Pancreas (tissue), 10 donors: ENCODE results near the gene SPATA13. TPM values are rescaled to one million over a fixed set of nuclear protein-coding genes. Genes with fewer than 3 reads are reported as not detected.

ENCODE experiments used
- ATAC-seq, 4 donors: fragments of 200-7000 bp; cut with Tn5 transposase; one replicate each; pipeline versions ENCODE4 v1.8.0 to v1.9.1; 2020; ENCODE audit warnings: mild to moderate bottlenecking in 4 of 4, moderate library complexity in 4 of 4
- DNase-seq, 6 donors: peaks; one replicate each; pipeline ENCODE4 v3.0.0-alpha.2; 2020
- FAIRE-seq: peaks from 2 replicates; lab custom pipeline; 2012; peaks lifted over from hg19 to GRCh38; lab: Jason Lieb, UNC
- H3K27ac ChIP-seq, 4 donors: fragments of 200-600 bp; sonication (generic); 1 replicate in 3 of 4; 2 replicates in 1 of 4; pipeline versions ENCODE4 v1.5.0 to v1.8.0; 2020
- H3K27me3 ChIP-seq, 4 donors: fragments of 200-600 bp; one replicate each; pipeline ENCODE4 v1.8.0; 2021
- H3K36me3 ChIP-seq, 3 donors: fragments of 200-600 bp; sonication (generic) in 1 of 3; one replicate each; pipeline versions ENCODE4 v1.5.0 to v1.8.0; 2020 to 2021
- H3K4me1 ChIP-seq, 3 donors: fragments of 200-600 bp; one replicate each; pipeline ENCODE4 v1.8.0; 2021
- H3K4me3 ChIP-seq, 4 donors: fragments of 200-600 bp; sonication (generic) in 2 of 4; one replicate each; pipeline versions ENCODE4 v1.5.0 to v1.8.0; 2020 to 2021
- H3K9me3 ChIP-seq, 4 donors: fragments of 200-600 bp; one replicate each; pipeline ENCODE4 v1.8.0; 2021
- CTCF ChIP-seq, 4 donors: fragments of 200-600 bp; sonication (generic) in 3 of 4; IDR thresholded peaks; one replicate each; pipeline versions ENCODE4 v1.5.0 to v1.8.0; 2021; ENCODE audit warnings: antibody characterized with exemption in 4 of 4
- WGBS, 2 donors: extraction: QIAGEN DNeasy Blood & Tissue Kit; methylation state at CpG; one replicate each; pipeline ENCODE4 v1.1.7; 2013; 5-methylcytosine and 5-hydroxymethylcytosine counted together
- intact Hi-C, 3 donors: fragments of 100-400 bp; cut with DNase I; formaldehyde crosslinking; loops; one replicate each; pipeline versions ENCODE4 v1.11.1 to v1.14.2; 2022
- polyA plus RNA-seq, 2 donors: library from polyadenylated mRNA; stranded (reverse); fragments of 200-250 nt; gene quantifications; one replicate each; pipeline ENCODE4 v1.2.3, GENCODE V29; 2013
- total RNA-seq, 6 donors: library from RNA; stranded (reverse); fragmentation: NEBNext Ultra II Directional in 4 of 6; extraction: Animal tissue kit (Norgen Biotek cat#: 25700) in 4 of 6; gene quantifications; one replicate each; pipeline versions ENCODE4 v1.2.1 to v1.2.4, GENCODE V29; 2021 to 2023
- donor health status: healthy with polysubstance abuse.
- donor health status: DM: no; HTN: no; CAD: no; lungs with moderate emphysema.
- donor health status: DM: no; HTN: no; CAD: no.
- donor health status: control.
- donor health status: control.
- donor health status: Bipolar disorder and iron deficiency.
- donor health status: DM: yes; HTN: yes; CAD: no.
- donor health status: DM: no; HTN: no; CAD: no.
- donor health status: DM: no; HTN: no; CAD: no.
- donor health status: DM: yes; HTN: yes; CAD: no.

SPATA13 gene
- total and polyA plus RNA-seq, 8 donors = 38.1 to 71.2 (median 53.9) TPM

GRCh38 chr13:24279327-24280110 lies 119.0 kb downstream of the SPATA13 start:
- Histone ChIP-seq H3K9me3 (no peaks in the 10 kb centered on the region), H3K4me3 (no peak overlapping the region), H3K4me1 (peaks cover 0 to 1% (median 0%) of the 10 kb centered on the region in 3 donors), H3K27me3 (no peaks in the 10 kb centered on the region), H3K27ac (no peak overlapping the region), H3K36me3 (peaks cover 0 to 13% (median 6%) of the 10 kb centered on the region in 3 donors)
- WGBS, 2 donors = 90 to 95% methylated on average over 8 of the region's 8 CpGs
- no peak for DNase-seq
- FAIRE-seq = no peak
- no peak for TF ChIP-seq CTCF (IDR thresholded peaks at IDR 0.05)
- peak in 1 of 4 donors; percentile 13 for ATAC-seq
- intact Hi-C loops = no loop called here

GRCh38 chr13:24280720-24281119 lies 120.2 kb downstream of the SPATA13 start:
- ATAC-seq (peak in 1 of 4 donors; percentile 59), FAIRE-seq (no peak), DNase-seq (no peak)
- Histone ChIP-seq H3K9me3 (no peaks in the 10 kb centered on the region), H3K4me3 (no peak overlapping the region), H3K4me1 (no peaks in the 10 kb centered on the region), H3K36me3 (peaks cover under 1 to 25% (median 13%) of the 10 kb centered on the region in 3 donors), H3K27me3 (no peaks in the 10 kb centered on the region), H3K27ac (no peak overlapping the region)
- no peak for TF ChIP-seq CTCF (IDR thresholded peaks at IDR 0.05)
- WGBS, 2 donors = 81 to 84% methylated on average over 7 of the region's 7 CpGs
- intact Hi-C loops = no loop called here

- peak in 1 of 4 donors; percentile 5 for ATAC-seq
- Histone ChIP-seq H3K4me1 (no peaks in the 10 kb centered on the region), H3K4me3 (no peak overlapping the region), H3K27ac (no peak overlapping the region), H3K36me3 (peaks cover 7 to 32% (median 16%) of the 10 kb centered on the region in 3 donors), H3K9me3 (no peaks in the 10 kb centered on the region), H3K27me3 (no peaks in the 10 kb centered on the region)
- DNase-seq = peak in 2 of 6 donors; percentile 22 to 61
- no peak for TF ChIP-seq CTCF (IDR thresholded peaks at IDR 0.05)
- FAIRE-seq = no peak
- intact Hi-C loops = no loop called here
- WGBS, 2 donors = 92 to 97% methylated on average over 18 of the region's 18 CpGs
Observed at GRCh38 chr13:24281188-24282008, 120.9 kb downstream of the SPATA13 start.

GRCh38 chr13:24282256-24282655 lies 121.7 kb downstream of the SPATA13 start:
- intact Hi-C loops = no loop called here
- TF ChIP-seq CTCF (IDR thresholded peaks at IDR 0.05) = no peak
- H3K27me3 ChIP-seq = no peaks in the 10 kb centered on the region
- FAIRE-seq (no peak), DNase-seq (no peak), ATAC-seq (no peak)
- WGBS, 2 donors = 62 to 65% methylated on average over 4 of the region's 4 CpGs
- H3K36me3 ChIP-seq = peaks cover 8 to 41% (median 23%) of the 10 kb centered on the region in 3 donors
- H3K27ac ChIP-seq = no peak overlapping the region
- H3K4me3 ChIP-seq = no peak overlapping the region
- no peaks in the 10 kb centered on the region for H3K4me1 ChIP-seq
- no peaks in the 10 kb centered on the region for H3K9me3 ChIP-seq
